Panc1 (cell line): Measurements from ENCODE around the gene IBTK.

Source experiments
- TCF7L2 ChIP-seq: IDR thresholded peaks from 2 replicates; pipeline ENCODE4 v1.6.1; 2011; ENCODE audit warnings: mild to moderate bottlenecking, low read depth, low read length, inconsistent platforms
- TF ChIP-seq, protein P1 (sequence below): fragments of 450-650 bp; IDR thresholded peaks from 2 replicates; pipeline ENCODE4 v1.5.1; 2017; ENCODE audit warnings: mild to moderate bottlenecking
- TF ChIP-seq, protein P2 (sequence below), 2 experiments: IDR thresholded peaks; 2 replicates each; pipeline ENCODE4 v1.6.1; 2011 to 2012; ENCODE audit warnings: low read depth in 2 of 2, control low read depth in 1 of 2, low read length in 1 of 2, mild to moderate bottlenecking in 1 of 2, moderate library complexity in 1 of 2; ENCODE audit not compliant: insufficient read depth in 1 of 2

DNA sequence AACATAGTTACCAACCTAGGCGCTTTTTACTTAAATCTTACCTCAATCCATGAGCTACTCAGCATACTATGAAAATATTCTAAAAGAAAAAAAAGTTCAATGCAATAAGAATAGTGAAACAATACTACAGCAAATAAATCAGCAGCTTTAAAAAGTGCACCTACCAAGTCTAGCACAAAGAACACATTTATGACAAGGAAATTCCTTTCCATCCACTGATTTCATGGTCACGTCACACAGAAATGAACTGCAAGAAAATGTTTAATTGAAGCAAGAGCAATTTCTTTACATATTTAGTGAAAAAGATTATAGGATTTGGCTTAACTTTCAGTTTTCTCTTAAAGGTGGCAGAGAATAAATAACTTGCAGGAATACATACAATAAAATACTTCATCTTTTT is 36.2 kb downstream of the IBTK start:
- TF ChIP-seq, protein P1, sequence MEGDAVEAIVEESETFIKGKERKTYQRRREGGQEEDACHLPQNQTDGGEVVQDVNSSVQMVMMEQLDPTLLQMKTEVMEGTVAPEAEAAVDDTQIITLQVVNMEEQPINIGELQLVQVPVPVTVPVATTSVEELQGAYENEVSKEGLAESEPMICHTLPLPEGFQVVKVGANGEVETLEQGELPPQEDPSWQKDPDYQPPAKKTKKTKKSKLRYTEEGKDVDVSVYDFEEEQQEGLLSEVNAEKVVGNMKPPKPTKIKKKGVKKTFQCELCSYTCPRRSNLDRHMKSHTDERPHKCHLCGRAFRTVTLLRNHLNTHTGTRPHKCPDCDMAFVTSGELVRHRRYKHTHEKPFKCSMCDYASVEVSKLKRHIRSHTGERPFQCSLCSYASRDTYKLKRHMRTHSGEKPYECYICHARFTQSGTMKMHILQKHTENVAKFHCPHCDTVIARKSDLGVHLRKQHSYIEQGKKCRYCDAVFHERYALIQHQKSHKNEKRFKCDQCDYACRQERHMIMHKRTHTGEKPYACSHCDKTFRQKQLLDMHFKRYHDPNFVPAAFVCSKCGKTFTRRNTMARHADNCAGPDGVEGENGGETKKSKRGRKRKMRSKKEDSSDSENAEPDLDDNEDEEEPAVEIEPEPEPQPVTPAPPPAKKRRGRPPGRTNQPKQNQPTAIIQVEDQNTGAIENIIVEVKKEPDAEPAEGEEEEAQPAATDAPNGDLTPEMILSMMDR = no peak
- TF ChIP-seq, protein P2, sequence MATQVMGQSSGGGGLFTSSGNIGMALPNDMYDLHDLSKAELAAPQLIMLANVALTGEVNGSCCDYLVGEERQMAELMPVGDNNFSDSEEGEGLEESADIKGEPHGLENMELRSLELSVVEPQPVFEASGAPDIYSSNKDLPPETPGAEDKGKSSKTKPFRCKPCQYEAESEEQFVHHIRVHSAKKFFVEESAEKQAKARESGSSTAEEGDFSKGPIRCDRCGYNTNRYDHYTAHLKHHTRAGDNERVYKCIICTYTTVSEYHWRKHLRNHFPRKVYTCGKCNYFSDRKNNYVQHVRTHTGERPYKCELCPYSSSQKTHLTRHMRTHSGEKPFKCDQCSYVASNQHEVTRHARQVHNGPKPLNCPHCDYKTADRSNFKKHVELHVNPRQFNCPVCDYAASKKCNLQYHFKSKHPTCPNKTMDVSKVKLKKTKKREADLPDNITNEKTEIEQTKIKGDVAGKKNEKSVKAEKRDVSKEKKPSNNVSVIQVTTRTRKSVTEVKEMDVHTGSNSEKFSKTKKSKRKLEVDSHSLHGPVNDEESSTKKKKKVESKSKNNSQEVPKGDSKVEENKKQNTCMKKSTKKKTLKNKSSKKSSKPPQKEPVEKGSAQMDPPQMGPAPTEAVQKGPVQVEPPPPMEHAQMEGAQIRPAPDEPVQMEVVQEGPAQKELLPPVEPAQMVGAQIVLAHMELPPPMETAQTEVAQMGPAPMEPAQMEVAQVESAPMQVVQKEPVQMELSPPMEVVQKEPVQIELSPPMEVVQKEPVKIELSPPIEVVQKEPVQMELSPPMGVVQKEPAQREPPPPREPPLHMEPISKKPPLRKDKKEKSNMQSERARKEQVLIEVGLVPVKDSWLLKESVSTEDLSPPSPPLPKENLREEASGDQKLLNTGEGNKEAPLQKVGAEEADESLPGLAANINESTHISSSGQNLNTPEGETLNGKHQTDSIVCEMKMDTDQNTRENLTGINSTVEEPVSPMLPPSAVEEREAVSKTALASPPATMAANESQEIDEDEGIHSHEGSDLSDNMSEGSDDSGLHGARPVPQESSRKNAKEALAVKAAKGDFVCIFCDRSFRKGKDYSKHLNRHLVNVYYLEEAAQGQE (IDR thresholded peaks at IDR 0.05; ENCODE audit: insufficient read depth in 1 of 2, low read depth in 2 of 2, low read length in 1 of 2) = no peak
- TF ChIP-seq TCF7L2 = no peak
